Left lobe of liver (tissue), 2 donors: ENCODE data around the gene PTP4A1. TPM values are rescaled to one million over a fixed set of nuclear protein-coding genes. Genes with fewer than 3 reads are reported as not detected.
"Not testable (repeated sequence)": the region's sequence is repeated elsewhere in the genome, so short reads cannot be mapped to it uniquely, and the experiment has no call there.

Experiments used
- ATAC-seq: fragments of 200-7000 bp; cut with Tn5 transposase; one replicate; pipeline ENCODE4 v1.9.1; 2020; ENCODE audit warnings: mild to moderate bottlenecking, moderate library complexity
- DNase-seq: peaks from one replicate; pipeline ENCODE4 v3.0.0-alpha.2; 2020; ENCODE audit warnings: low spot score
- total RNA-seq: library from RNA; stranded (reverse); gene quantifications from one replicate; pipeline ENCODE4 v1.2.1, GENCODE V29; 2021
- donor health status: DM: no; HTN: no; CAD: no; lungs with moderate emphysema.
- donor health status: DM: no; HTN: yes; CAD: no.

PTP4A1 gene
- 118 TPM for total RNA-seq

DNA sequence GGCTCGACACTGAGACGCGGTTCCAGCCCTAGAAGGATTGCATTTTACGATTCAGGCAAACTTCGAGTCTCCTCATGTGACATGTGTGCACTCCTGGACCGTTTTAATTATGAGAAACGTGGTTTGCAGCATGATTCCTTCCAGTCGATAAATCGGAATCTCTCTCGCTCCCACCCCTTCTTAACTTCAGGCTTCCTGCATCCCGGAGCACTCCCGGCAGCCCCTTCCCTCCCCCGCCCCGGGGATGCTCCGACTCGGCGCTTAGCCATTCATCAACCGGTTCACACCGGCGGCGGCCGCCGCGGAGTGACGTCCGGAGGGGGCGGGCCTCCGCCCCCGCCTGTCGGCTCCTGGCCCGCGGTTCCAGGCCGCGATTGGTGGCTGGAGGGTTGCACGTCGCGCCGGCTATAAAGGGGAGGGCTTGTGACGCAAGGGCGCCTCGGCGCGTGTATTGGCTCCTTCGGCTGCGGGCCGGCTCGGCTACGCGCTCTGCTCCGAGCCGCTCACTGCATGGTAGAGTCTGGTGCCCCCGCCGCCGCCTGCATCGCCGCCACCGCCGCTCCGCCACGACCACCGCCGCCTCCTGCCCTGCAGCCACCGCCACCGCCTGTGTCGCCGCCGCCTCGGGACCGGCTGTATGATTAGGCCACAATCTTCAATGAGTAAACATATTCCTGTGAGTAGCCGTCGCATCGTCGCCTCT lies at the start of gene PTP4A1, which contains the start of gene LOC128125822:
TSS of gene PTP4A1 (plus strand) at position 437 of the 703 bp plus-strand sequence. CDS start 4,401 bp downstream, outside the sequence.
TSS of gene LOC128125822 (plus strand) at position 437 of the 703 bp plus-strand sequence.
- ATAC-seq (peak; percentile 68), DNase-seq (peak; percentile 98)

DNA sequence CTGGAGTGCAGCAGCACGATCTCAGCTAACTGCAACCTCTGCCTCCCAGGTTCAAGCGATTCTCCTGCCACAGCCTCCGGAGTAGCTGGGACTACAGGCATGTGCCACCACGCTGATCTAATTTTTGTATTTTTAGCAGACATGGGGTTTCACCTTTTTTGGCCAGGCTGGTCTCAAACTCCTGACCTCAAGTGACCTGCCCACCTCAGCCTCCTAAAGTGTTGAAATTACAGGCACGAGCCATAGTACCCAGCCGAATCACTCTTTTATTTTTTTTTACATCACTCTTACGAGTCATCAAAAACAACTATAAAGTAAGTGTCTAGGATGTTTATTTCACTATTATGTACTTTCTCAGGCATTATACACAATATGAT lies 49.4 kb upstream of the PTP4A1 start:
- DNase-seq, ATAC-seq: not testable (repeated sequence)

DNA sequence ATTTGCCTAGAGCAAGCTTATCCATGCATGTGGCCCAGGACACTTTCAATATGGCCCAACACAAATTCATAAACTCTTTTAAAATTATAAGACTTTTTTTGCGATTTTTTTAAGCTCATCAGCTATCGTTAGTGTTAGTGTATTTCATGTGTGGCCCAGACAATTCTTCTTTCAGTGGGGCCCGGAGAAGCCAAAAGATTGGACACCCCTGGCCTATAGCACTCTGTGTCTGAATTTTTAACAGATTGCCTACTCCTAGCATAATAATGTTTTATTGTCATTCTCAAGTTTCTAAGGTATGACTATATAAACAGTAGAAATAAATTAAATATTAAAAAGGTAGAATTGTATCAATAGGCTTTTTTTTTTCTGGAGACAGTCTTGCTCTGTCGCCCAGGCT lies 48.6 kb upstream of the PTP4A1 start:
- DNase-seq, result no peak
- no peak for ATAC-seq

DNA sequence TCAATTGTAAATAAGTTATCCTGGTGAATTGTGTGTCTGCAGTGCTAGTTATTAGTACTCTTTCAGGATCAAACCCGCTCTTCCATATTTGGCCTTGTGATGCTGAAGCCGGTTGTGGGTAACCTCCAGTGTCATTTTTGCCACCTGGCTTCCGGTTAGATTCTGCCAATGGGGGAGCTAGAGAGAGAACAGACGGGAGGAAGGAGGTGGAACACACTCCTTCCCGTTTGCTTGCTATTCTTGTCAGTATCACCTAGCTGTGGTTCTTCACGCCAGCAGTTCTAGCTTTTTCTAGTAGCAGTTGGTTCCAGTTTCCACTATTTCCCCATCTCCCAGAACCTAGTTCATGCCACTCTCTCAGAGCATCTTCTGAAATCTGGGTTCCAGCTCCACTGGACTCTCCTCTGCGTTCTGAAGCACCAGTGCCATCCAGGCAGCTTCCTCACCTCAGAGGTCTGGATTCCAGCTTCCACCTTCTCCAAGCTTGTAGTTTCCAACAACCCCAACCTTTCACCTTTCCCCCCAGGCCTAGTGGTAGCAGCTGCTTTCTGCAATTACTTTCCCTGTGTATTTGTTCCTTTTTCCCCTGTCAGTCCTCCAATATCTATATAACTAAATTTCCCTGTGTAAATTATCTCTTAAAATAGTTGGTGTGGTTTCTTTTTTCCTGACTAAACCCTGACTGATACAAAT lies 46.9 kb upstream of the PTP4A1 start:
- no peak for ATAC-seq
- no peak for DNase-seq

DNA sequence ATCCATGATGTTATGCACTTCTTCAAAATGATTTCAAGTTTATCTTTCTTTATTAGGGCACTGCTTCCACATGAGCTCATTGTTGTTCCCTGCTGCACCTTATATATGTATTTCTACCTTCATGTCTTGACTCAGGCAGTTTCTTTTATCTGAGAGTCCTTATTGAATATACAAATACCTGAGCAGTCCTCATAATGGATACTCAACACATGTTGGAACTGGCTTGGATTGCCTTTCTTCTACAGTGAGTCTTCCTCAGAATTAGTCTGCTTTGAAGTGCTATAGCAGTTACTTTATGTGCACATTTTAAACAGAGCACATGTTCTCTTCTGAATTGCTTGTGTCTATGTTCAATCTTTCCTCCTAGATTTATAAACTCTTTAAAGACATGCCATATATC lies 45.3 kb upstream of the PTP4A1 start:
- DNase-seq, result no peak
- no peak for ATAC-seq

DNA sequence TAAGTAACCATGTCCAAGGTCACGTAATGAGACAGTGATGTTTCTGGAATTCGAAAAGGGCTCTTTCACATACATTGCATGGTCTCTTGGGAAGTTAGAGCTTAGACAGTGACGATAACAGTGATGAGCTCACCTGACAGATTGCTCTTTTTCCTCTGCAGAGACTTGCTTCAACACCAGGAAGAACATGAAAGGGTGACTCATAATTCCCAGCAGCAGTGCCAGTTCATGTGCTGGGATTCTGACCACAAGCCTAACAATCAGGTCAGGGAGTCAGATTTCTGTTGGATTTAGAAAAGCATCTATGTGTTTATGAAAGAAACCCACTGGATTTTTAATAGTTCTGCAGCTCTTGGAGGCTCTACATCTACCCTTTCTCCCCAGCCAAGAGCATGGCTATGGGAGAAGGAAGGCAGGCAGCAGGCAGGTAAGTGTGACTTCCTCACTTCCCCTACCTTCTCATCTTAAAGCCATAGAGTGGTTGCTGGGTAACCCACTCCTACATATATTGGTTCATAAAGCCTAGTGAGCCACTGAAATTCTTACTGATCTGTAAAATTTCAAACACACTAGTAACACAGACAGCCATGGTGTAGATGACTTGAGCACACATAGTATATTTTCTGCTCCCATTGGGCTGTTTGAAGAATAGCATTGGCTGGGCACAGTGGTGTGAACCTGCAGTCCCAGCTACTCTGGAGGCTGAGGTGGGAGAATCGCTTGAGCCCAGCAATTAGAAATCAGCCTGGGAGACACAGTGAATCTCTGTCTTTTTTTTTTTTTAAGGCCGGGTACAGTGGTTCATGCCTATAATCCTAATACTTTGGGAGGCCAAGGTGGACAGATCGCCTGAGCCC lies 44.4 kb upstream of the PTP4A1 start:
- DNase-seq, result peak; percentile 77
- ATAC-seq, result peak; percentile 84

DNA sequence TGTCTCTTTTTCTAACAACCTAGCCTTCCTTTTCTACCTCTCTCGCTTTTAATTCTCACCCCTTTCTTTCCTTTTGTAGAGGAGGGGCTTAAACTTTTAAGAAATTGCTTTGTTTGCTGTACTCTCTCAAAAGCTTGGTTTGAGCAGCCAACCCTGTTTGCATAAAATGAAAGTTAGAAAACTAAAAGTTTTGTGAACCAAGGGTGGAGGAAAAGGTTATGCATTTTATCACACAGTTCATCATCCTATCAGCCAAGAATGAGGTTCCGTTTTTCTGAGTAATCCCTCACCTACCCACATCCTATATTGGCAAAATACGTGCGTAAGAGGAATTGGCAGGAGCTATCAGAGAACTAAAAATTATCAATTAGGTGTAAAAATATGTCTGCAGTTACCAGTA lies 42.8 kb upstream of the PTP4A1 start:
- DNase-seq, result no peak
- ATAC-seq, result peak; percentile 19

DNA sequence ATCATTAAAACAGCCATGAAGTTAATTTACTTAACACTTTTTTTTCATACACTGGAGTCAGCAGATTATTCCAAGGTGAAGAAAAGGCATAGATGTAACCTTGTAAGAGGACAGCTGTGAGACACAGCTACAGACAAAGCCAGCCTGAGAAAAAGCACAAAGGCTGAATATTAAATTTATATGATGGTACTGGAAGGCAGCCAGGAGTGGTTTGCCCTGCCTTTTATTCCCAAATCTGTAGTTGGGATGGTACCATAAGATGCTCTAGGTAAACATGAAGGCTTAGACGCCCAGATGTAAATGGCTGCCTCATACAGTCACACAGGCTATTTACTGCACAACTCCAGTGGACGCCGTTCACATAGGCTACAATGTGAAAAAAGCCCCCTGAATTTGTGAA lies 42.1 kb upstream of the PTP4A1 start:
- ATAC-seq (no peak), DNase-seq (no peak)

DNA sequence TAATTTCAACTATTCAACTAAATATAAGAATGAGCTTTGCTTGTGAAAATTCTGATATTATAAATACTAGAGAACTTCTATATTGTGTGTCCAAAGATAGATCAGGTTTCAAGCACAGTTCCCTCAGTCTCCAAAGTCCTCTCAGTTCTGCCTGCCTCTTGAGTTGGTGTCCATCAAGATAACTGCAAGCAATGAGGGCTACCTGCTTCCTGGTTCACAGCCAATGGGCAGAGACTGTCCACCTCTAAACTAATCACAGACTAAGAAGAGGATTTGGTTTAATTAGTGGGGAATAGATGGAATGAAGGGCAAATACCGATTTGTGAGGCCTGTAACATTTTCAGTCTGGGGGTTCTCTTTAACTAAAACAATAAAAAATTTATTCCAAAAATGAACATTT lies 41.3 kb upstream of the PTP4A1 start:
- DNase-seq, result no peak
- ATAC-seq, result no peak

DNA sequence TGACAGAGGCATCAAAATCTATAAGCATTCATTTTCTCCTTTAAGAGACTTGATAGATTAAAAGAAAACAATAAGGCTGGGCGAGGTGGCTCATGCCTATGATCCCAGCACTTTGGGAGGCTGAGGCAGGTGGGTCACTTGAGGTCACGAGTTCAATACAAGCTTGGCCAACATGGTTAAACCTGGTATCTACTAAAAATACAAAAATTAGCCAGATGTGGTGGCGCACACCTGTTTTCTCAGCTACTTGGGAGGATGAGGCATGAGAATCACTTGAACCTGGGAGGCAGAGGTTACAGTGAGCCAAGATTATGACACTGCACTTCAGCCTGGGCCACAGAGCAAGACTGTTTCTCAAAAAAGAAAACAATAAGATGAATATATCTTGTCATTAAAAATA lies 39.3 kb upstream of the PTP4A1 start:
- no peak for ATAC-seq

DNA sequence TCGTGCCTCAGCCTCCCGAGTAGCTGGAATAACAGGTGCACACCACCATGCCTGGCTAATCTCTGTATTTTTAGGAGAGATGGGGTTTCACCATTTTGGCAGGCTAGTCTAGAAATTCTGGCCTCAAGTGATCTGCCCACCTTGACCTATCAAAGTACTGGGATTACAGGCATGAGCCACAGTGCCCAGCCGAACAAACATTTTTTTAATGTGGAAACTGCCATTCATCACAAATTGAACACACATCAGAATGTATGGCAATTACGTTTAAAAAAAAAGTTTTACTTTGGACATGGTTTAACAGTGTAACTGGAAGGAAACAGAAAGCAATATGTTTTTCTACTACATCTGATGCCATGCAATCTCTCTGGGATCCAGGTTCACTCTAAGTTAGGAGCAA lies 38.3 kb upstream of the PTP4A1 start:
- DNase-seq (no peak), ATAC-seq (no peak)

More for the DNA sequence above, 39.3 kb upstream of the PTP4A1 start:
- no peak for DNase-seq

DNA sequence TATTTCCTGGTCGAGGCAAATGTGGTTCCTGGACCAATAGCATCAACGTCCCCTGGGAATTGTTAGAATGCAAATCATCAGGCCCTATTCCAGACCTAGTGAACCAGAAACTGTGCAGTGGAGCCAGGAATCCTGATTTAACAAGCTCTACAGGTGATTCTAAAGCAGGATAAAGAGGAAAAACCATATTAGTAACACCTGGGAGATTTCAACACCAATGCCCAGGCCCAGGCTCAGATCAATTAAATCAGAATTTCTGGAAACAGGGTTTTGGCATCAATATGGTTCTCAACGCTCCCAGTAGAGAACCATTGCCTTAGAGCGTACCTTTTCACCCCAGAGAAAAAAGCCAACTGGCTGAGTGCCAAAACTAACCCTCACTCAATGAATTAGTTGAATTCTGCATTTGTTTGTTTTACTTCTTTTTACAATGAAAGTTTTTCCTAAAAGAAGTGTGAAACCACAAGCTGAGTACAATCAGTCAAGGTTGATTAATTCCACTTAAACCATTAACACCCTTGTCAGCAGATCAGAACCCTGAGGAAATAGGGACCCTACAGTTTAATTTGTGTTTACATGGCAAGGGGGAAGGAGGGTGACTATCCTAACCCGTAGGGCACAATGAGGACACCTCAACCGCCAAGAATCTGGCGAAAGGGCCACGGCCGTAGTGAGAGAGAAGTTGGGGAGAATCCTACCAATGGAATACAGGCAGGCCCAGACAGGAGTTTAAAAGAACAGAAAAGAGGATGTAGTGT lies 34.9 kb upstream of the PTP4A1 start:
- DNase-seq, result peak; percentile 54
- ATAC-seq, result peak; percentile 55

DNA sequence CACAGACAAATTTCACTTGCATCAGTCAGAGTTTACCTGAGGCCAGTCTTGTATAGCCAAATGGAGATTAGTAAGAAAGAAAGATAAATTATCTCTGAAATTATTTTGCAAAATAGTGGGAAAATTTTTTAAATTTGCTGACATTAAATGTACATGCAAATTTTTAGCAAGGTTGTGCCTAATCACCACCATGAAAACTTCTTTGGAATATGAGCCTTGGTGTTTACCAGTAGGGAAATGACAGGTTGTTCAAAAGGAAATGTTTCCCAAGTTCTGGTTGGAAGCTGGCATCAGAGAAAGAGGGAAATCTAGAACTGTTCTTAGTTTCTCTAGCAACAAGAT lies 34.4 kb upstream of the PTP4A1 start:
- ATAC-seq, result peak; percentile 7
- DNase-seq, result no peak

DNA sequence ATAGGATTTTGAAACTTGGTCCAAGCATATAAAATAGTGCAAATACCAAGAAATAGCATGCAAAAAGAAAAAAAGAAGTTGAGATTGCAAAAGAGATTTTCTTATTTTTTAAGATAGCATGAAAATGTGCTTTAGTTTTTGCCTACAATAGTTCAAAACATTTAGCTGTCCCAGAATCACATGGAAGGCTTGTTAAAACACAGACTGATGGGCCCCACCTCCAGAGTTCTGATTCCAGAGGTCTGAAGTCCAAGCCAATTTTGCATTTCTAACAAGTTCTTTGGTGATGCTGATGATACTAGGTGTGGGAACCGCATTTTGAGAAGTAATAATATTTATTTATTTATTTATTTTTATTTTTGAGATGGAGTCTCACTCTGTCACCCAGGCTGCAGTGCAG lies 33.7 kb upstream of the PTP4A1 start:
- no peak for DNase-seq
- peak; percentile 86 for ATAC-seq

DNA sequence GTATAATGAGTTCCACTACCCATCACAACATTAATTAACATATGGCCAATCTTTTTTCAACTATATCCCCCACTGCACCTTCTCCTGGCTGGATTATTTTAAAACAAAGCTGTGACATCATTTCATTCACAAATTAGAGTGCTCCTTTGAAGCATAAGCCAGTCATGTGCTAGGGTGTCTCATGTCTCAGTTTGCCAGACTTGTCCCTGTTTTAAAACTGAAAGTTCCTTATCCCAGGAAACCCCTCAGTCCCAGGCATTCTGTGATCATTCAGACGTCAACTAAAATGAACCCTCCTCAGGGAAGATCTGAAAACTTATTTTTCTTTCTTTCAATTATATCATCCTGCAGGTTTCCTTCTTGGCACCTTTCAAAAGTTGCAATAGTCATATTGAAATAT lies 29.3 kb upstream of the PTP4A1 start:
- ATAC-seq (no peak), DNase-seq (no peak)

DNA sequence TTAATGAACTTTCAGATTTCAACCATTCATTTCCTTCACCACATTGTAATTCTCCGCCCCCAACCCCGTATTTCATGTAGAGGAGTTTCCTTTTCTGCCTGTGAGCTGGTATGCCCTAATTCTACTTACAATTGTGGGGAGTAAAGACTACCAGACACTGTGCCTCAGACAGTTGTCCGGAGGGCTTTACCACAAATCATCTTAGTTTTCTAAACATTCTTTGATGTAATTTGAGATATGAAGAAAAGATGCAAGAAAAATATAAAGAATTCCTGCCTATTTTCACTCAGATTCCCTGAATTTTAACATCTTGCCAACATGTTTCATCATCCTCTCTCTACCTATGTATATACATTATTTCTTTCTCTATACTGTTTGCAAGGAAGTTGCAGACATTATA lies 28.3 kb upstream of the PTP4A1 start:
- no peak for DNase-seq
- ATAC-seq, result no peak

DNA sequence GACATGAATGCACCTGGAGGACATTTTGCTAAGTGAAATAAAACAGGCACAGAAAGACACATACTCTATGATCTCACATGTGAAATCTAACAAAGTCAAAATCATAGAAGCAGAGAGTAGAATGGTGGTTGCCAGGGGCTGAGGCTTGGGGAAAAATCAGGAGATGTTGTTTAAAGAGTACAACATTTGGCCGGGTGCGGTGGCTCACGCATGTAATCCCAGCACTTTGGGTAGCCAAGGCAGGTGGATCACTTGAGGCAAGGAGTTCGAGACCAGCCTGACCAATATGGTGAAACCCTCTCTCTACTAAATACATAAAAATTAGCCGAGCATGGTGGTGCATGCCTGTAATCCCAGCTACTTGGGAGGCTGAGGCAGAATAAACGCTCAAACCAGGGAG lies 26.0 kb upstream of the PTP4A1 start:
- ATAC-seq (no peak), DNase-seq (no peak)

DNA sequence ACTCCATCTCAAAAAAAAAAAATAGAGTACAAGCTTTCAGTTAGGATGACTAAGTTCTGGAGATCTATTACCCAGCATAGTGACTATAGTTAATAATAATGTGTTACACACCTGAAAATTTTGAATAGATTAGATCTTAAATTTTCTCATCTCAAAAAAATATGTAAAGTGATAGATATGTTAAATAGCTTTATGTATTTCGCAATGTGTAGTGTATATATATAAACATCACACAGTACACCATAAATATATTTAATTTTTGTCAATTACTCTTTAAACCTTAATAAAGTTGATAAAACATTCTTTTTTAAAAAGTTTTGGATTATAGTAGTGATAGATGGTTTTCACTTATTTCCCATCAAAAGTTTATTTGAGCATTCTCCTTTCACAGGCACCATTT lies 25.6 kb upstream of the PTP4A1 start:
- DNase-seq (no peak), ATAC-seq (no peak)

DNA sequence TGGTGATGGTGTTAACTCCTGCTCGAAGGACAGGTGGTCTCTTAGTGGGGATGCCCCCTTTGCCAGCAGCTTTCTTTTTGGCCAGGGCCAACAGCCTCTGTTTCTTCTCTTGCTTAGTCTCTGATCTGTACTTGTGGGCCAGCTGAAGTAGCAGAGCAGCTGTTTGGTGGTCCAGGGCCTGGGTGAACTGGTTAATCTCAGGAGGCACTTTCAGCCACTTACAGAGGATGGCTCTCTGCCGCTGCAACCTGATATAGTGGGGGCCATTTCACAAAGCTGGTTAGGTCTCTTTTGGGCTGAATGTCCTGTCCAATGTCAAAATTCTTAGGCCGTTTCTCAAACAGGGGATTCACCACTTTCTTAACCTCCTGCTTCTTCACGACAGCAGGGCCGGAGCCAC lies 23.2 kb upstream of the PTP4A1 start:
- DNase-seq (no peak), ATAC-seq (no peak)

DNA sequence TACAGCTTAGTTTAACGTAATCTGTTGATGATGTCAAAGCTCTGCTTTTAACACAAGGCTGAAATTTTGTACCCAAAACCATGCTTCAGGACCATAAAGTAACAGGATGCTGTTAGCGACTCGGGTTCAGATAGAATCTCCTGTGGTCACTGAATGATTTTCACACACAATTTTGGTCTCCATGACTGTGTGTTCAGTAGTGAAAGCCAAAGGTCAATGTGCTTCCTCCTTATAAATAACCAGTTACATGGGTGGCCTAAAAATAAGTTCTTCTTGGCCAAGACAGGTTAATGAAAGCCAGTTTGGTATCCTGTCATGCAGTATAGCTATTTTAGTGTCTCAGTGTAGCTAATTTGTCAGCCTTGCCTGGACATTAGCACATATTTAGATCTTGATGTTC lies 19.1 kb upstream of the PTP4A1 start:
- ATAC-seq, result peak; percentile 23
- no peak for DNase-seq

DNA sequence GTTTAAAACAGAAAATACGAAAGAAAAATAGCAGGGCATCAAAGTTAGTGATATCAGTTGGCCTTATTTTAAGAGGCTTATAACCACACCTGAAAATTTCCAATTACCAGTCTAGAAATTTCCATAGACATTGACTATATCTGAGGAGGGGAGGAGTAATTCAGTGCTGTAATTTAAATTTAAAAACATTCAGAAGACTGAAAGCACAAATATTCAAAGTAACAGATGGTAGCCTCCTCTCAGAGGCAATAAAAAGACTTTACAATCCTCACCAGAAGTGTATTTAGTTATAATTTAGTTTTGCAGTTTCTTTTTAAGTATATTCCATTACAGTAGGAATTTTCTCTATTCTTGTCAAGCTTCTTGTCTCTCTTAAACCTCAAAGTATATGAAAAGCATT lies 18.4 kb upstream of the PTP4A1 start:
- ATAC-seq, result no peak

More for the DNA sequence above, 18.4 kb upstream of the PTP4A1 start:
- no peak for DNase-seq
